ENCODE measurements around the gene PKP2. TPM values are rescaled to one million over a fixed set of nuclear protein-coding genes. Genes with fewer than 3 reads are reported as not detected.

Gene PKP2
- total and polyA plus RNA-seq, 9 of the 15 experiments (the other 6 are each of a cell fraction or from before 2014, with no cell fraction given), result 1.6 to 4.2 (median 2.8) TPM

DNA sequence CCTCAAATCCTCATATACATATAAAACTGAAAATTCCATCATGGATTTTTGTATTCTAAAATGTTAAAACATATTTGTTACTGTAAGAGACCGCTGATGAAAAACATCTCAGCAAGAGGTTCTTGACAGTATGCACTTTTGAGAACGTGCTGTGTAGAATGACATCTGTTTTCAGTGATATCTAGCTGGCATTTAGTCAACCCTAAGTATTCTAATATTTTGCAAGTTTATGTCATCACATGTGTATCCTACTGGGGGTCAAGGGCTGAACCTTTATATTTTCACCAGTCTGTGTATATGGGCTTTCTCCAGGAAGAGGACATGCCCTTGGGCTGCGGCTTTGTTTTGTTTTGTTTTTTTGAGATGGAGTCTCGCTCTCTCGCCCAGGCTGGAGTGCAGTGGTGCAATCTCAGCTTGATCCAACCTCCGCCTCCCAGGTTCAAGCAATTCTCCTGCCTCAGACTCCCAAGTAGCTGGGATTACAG, 118.8 kb downstream of the PKP2 start:
- no peaks in the 10 kb centered on the region for H4K20me1 ChIP-seq (replicated peaks; ENCODE audit: control insufficient read depth, insufficient read depth, low read length)
- H3K27ac ChIP-seq (ENCODE audit: extremely low read depth, low read depth, low read length), result no peak overlapping the region
- no peak overlapping the region for H2AFZ ChIP-seq (ENCODE audit: low read depth, low read length)
- H3K9ac ChIP-seq (ENCODE audit: insufficient read depth in 1 of 2, low read depth in 2 of 2, low read length in 2 of 2), result no peak overlapping the region
- 3% methylated on average over 6 of the region's 6 CpGs for WGBS (ENCODE audit: insufficient coverage, low coverage, missing lambda C conversion rate)
- H3K9me1 ChIP-seq (ENCODE audit: control insufficient read depth, insufficient read depth, low read length), result no peaks in the 10 kb centered on the region
- CTCF ChIA-PET (ENCODE audit: low intra/inter-chr PET ratio), result no interaction called here
- intact Hi-C loops (cut with micrococcal nuclease), result no loop called here
- no peak overlapping the region for H3K4me3 ChIP-seq
- no peak overlapping the region for H3K4me2 ChIP-seq (ENCODE audit: insufficient read depth, low read length)
- no peak for FAIRE-seq
- DNase-seq (ENCODE audit: extremely low read depth in 1 of 4, low spot score in 3 of 4), result no peak
- no peaks in the 10 kb centered on the region for H3K4me1 ChIP-seq (replicated peaks in 1 of 2; ENCODE audit: control insufficient read depth in 2 of 2, insufficient read depth in 2 of 2, low read length in 2 of 2)
- H3K36me3 ChIP-seq (ENCODE audit: control insufficient read depth, insufficient read depth, low read length), result no peaks in the 10 kb centered on the region
- in situ Hi-C loops (cut with MboI), result no loop called here
- no TSS peak for BruUV-seq (replicated peaks)
- POLR2A ChIA-PET, result interaction anchor here (0.6 to 0.7 kb wide), 2 partner anchors 58 to 100 kb away, joined by 3 read pairs; no protein-coding TSS in a partner anchor
- TF ChIP-seq RBM25 (IDR thresholded peaks at IDR 0.05; ENCODE audit: low read depth, low read length, severe bottlenecking) (no peak), HMG20A (CRISPR knock-in tag; conservative IDR thresholded peaks at IDR 0.05) (no peak), POLR2AphosphoS2 (IDR thresholded peaks at IDR 0.05; ENCODE audit: low read length) (no peak), PYGO2 (tag; IDR thresholded peaks at IDR 0.05) (no peak), RCOR1 (IDR thresholded peaks at IDR 0.05; ENCODE audit: borderline replicate concordance in 1 of 2, low read depth in 2 of 2, low read length in 2 of 2) (no peak), PRMT5 (CRISPR knock-in tag; IDR thresholded peaks at IDR 0.05) (no peak)
- TF ChIP-seq, protein P1, sequence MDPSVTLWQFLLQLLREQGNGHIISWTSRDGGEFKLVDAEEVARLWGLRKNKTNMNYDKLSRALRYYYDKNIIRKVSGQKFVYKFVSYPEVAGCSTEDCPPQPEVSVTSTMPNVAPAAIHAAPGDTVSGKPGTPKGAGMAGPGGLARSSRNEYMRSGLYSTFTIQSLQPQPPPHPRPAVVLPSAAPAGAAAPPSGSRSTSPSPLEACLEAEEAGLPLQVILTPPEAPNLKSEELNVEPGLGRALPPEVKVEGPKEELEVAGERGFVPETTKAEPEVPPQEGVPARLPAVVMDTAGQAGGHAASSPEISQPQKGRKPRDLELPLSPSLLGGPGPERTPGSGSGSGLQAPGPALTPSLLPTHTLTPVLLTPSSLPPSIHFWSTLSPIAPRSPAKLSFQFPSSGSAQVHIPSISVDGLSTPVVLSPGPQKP (CRISPR knock-in tag; IDR thresholded peaks at IDR 0.05), result no peak
- H3K9me3 ChIP-seq (replicated peaks; ENCODE audit: control insufficient read depth, insufficient read depth, low read depth, low read length), result no peaks in the 10 kb centered on the region
- no peak for ATAC-seq
- H3K27me3 ChIP-seq (ENCODE audit: control insufficient read depth in 2 of 2, insufficient read depth in 2 of 2, low read length in 2 of 2), result peaks cover 4 to 5% of the 10 kb centered on the region in 2 experiments; a peak in 2 of 5 replicates
- no peaks in the 10 kb centered on the region for H3K79me2 ChIP-seq (ENCODE audit: control insufficient read depth, insufficient read depth, low read length)
